GM12878 (cell line): Measurements from ENCODE around the gene WNT16. TPM values are rescaled to one million over a fixed set of nuclear protein-coding genes. Genes with fewer than 3 reads are reported as not detected.

ENCODE experiments used
- ATAC-seq: fragments of 200-7000 bp; cut with Tn5 transposase; 3 replicates; pipeline ENCODE4 v1.9.1; 2020; ENCODE audit warnings: mild to moderate bottlenecking, moderate library complexity
- BruUV-seq: library from RNA; stranded (reverse); fragments of 400-500 nt; replicated peaks from 2 replicates; lab custom pipeline; 2021; lab: Mats Ljungman, UMichigan
- CTCF ChIA-PET: fragments of 300-600 bp; sonication (Branson Sonifier 250); formaldehyde crosslinking; extraction: SDS; loops from one replicate; lab custom pipeline; 2021; ENCODE audit warnings: inconsistent platforms; lab: Yijun Ruan, JAX
- POLR2A ChIA-PET: fragments of 350-600 bp; formaldehyde crosslinking; extraction: SDS; loops from one replicate; lab custom pipeline; 2021; ENCODE audit warnings: inconsistent platforms; lab: Charles Lee
- RAD21 ChIA-PET: fragments of 300-600 bp; sonication (Branson Sonifier 250); formaldehyde crosslinking; loops from one replicate; lab custom pipeline; 2023; ENCODE audit warnings: antibody characterized with exemption; ENCODE audit not compliant: unreplicated experiment; lab: Charles Lee
- SMC1A ChIA-PET: fragments of 300-600 bp; sonication (Branson Sonifier 250); formaldehyde crosslinking; loops from one replicate; lab custom pipeline; 2023; ENCODE audit not compliant: unreplicated experiment, uncharacterized antibody; lab: Charles Lee
- DNase-seq: peaks from one replicate; pipeline ENCODE4 v3.0.0-alpha.2; 2011; ENCODE audit warnings: low read depth, low spot score
- FAIRE-seq: peaks from 3 replicates; lab custom pipeline; 2011; peaks lifted over from hg19 to GRCh38; lab: Jason Lieb, UNC
- H2AFZ ChIP-seq: 2 replicates; pipeline ENCODE4 v1.6.0; 2011; ENCODE audit warnings: low read depth, low read length, control low read depth; ENCODE audit not compliant: control insufficient read depth
- H3K27ac ChIP-seq: 2 replicates; pipeline ENCODE4 v1.5.1; 2011; ENCODE audit warnings: control low read depth; ENCODE audit not compliant: control insufficient read depth, insufficient read depth
- H3K27me3 ChIP-seq, 2 experiments: replicated peaks in 1 of 2; 2 replicates each; pipeline versions ENCODE4 v1.6.0 to v1.6.1; 2011; ENCODE audit warnings: low read length in 1 of 2; ENCODE audit not compliant: control insufficient read depth in 2 of 2, insufficient read depth in 2 of 2
- H3K36me3 ChIP-seq, 2 experiments: 2 replicates each; pipeline ENCODE4 v1.5.1; 2011; ENCODE audit warnings: low read length in 1 of 2; ENCODE audit not compliant: control insufficient read depth in 2 of 2, insufficient read depth in 2 of 2
- H3K4me1 ChIP-seq: 2 replicates; pipeline ENCODE4 v1.6.1; 2011; ENCODE audit warnings: mild to moderate bottlenecking, low read length, moderate library complexity, mixed read lengths; ENCODE audit not compliant: control insufficient read depth, insufficient read depth
- H3K4me2 ChIP-seq: 2 replicates; pipeline ENCODE4 v1.6.0; 2011; ENCODE audit warnings: control low read depth; ENCODE audit not compliant: control insufficient read depth, insufficient read depth
- H3K4me3 ChIP-seq: fragments of 200-600 bp; sonication (generic); 2 replicates; pipeline ENCODE4 v1.5.1; 2016
- H3K79me2 ChIP-seq: 2 replicates; pipeline ENCODE4 v1.6.0; 2011; ENCODE audit warnings: low read length; ENCODE audit not compliant: control insufficient read depth, insufficient read depth
- H3K9ac ChIP-seq: 2 replicates; pipeline ENCODE4 v1.8.0; 2011; ENCODE audit warnings: low read length, control low read depth, mixed read lengths; ENCODE audit not compliant: control insufficient read depth, insufficient read depth
- H3K9me3 ChIP-seq: replicated peaks from 3 replicates; pipeline ENCODE4 v1.5.1; 2011; ENCODE audit warnings: mild to moderate bottlenecking, low read length; ENCODE audit not compliant: control insufficient read depth, insufficient read depth
- H4K20me1 ChIP-seq: 2 replicates; pipeline ENCODE4 v1.6.0; 2011; ENCODE audit not compliant: control insufficient read depth, insufficient read depth
- ATF2 ChIP-seq: IDR thresholded peaks from 2 replicates; pipeline ENCODE4 v1.6.1; 2012; ENCODE audit warnings: low read length, inconsistent platforms
- BCL11A ChIP-seq: IDR thresholded peaks from 2 replicates; pipeline ENCODE4 v1.6.1; 2011; ENCODE audit warnings: low read depth, low read length
- CBX5 ChIP-seq: sonication (generic); IDR thresholded peaks from 2 replicates; pipeline ENCODE4 v1.6.1; 2016; ENCODE audit warnings: low read depth, moderate library complexity, mild to moderate bottlenecking, inconsistent platforms
- CEBPB ChIP-seq, 2 experiments: fragments of 150-350 bp in 1 of 2; IDR thresholded peaks; 2 replicates each; pipeline ENCODE4 v1.6.1; 2012 to 2014; ENCODE audit warnings: low read depth in 2 of 2, low read length in 2 of 2, borderline replicate concordance in 1 of 2, inconsistent platforms in 1 of 2
- FOXM1 ChIP-seq: IDR thresholded peaks from 2 replicates; pipeline ENCODE4 v1.6.1; 2012; ENCODE audit warnings: low read depth, mild to moderate bottlenecking, inconsistent platforms, low read length, moderate library complexity
- HDAC2 ChIP-seq: fragments of 200-600 bp; sonication (generic); IDR thresholded peaks from 2 replicates; pipeline ENCODE4 v1.6.1; 2017
- MEF2A ChIP-seq: IDR thresholded peaks from 2 replicates; pipeline ENCODE4 v1.6.1; 2011; ENCODE audit warnings: low read depth, mild to moderate bottlenecking, low read length, moderate library complexity; ENCODE audit not compliant: insufficient read depth
- MYC ChIP-seq: IDR thresholded peaks from 2 replicates; pipeline ENCODE4 v1.6.1; 2011; ENCODE audit warnings: mild to moderate bottlenecking, low read length, moderate library complexity, inconsistent platforms; ENCODE audit not compliant: insufficient read depth, insufficient replicate concordance, insufficient read length, severe bottlenecking
- NR2C1 ChIP-seq: fragments of 450-650 bp; IDR thresholded peaks from 2 replicates; pipeline ENCODE4 v1.6.1; 2017; ENCODE audit warnings: antibody characterized with exemption, mild to moderate bottlenecking, moderate library complexity
- RAD21 ChIP-seq: IDR thresholded peaks from 2 replicates; pipeline ENCODE4 v1.6.1; 2011; ENCODE audit warnings: mild to moderate bottlenecking, low read depth, low read length, moderate library complexity; ENCODE audit not compliant: insufficient read depth
- RUNX3 ChIP-seq: IDR thresholded peaks from 2 replicates; pipeline ENCODE4 v1.6.1; 2012; ENCODE audit warnings: low read length, inconsistent platforms
- TBL1XR1 ChIP-seq: IDR thresholded peaks from 2 replicates; pipeline ENCODE4 v1.6.1; 2012; ENCODE audit warnings: low read depth, low read length, improper control_type of control experiment
- ZBED1 ChIP-seq: IDR thresholded peaks from 2 replicates; pipeline ENCODE4 v1.6.1; 2016; ENCODE audit warnings: borderline replicate concordance
- WGBS: methylation state at CpG from one replicate; pipeline ENCODE4 v1.1.6; 2016; ENCODE audit warnings: low lambda C conversion rate; ENCODE audit not compliant: insufficient replicate concordance, insufficient coverage; ENCODE audit errors: missing lambda C conversion rate; 5-methylcytosine and 5-hydroxymethylcytosine counted together
- in situ Hi-C: fragments of 300-500 bp; cut with MboI; formaldehyde crosslinking; loops from 9 replicates; pipeline ENCODE4 v1.14.3; 2018; ENCODE audit warnings: mixed read lengths
- intact Hi-C: fragments of 100-400 bp; cut with micrococcal nuclease; formaldehyde crosslinking; loops from one replicate; pipeline ENCODE4 v1.14.2; 2022; ENCODE audit not compliant: unreplicated experiment
- polyA plus RNA-seq, 11 experiments: library from polyadenylated mRNA; depleted of rRNA in 4 of 11; unstranded in 6 of 11; stranded (reverse) in 5 of 11; fragments of >200 nt; fragmentation: Nextera tagmentation in 4 of 11; fragmentation: Illumina TruSeq in 1 of 11; extraction: Ambion mirVana in 4 of 11; extraction: Trizol in 1 of 11; gene quantifications; 1 replicate in 1 of 11; 2 replicates in 10 of 11; pipeline versions ENCODE4 v1.2.1 to v1.2.3, GENCODE V29; 2011 to 2016; ENCODE audit warnings: inconsistent platforms in 2 of 11, missing spikeins in 2 of 11, low read depth in 1 of 11
- total RNA-seq, 4 experiments: library from RNA; depleted of rRNA in 3 of 4; stranded (reverse); fragments of >200 nt in 3 of 4; fragmentation: Illumina TruSeq in 1 of 4; extraction: Trizol in 1 of 4; gene quantifications; 2 replicates each; pipeline versions ENCODE4 v1.2.1 to v1.2.3, GENCODE V29; 2013 to 2021
- TF ChIP-seq, protein P1 (sequence below): IDR thresholded peaks from 2 replicates; pipeline ENCODE4 v1.6.1; 2012; ENCODE audit warnings: improper control_type of control experiment, low read depth, low read length; ENCODE audit not compliant: insufficient replicate concordance
- TF ChIP-seq, protein P2 (sequence below): fragments of 450-650 bp; IDR thresholded peaks from 2 replicates; pipeline ENCODE4 v1.6.1; 2016; ENCODE audit warnings: mild to moderate bottlenecking

The WNT16 gene
- total and polyA plus RNA-seq, 10 of the 15 experiments (the other 5 are each of a cell fraction or from before 2014, with no cell fraction given), result 0.05 to 0.11 (median 0.06) TPM; not detected in 5

- Histone ChIP-seq H3K79me2 (peaks cover 2% of the 10 kb centered on the region), H3K4me1 (peaks cover 32% of the 10 kb centered on the region), H3K27me3 (no peaks in the 10 kb centered on the region), H3K4me3 (no peak overlapping the region), H2AFZ (no peak overlapping the region), H3K9ac (no peak overlapping the region; the same call in 1 of the 2 replicates), H3K27ac (peak overlapping the region; percentile 58), H3K36me3 (peaks cover 1 to 12% of the 10 kb centered on the region in 2 experiments), H4K20me1 (no peaks in the 10 kb centered on the region), H3K4me2 (peak overlapping the region; percentile 78), H3K9me3 (peaks cover under 1% of the 10 kb centered on the region; the same call in 1 of the 3 replicates)
- BruUV-seq, result no TSS peak
- peak; percentile 73 for DNase-seq
- 2% methylated on average over 2 of the region's 2 CpGs for WGBS
- ChIA-PET RAD21 (interaction anchor here (0.6 to 11.8 kb wide), 15 partner anchors 8 to 422 kb away, joined by 3 to 272 read pairs (median 6); partner anchors contain the start of genes FAM3C and ING3), SMC1A (interaction anchor here (0.6 to 9.4 kb wide), 13 partner anchors 9 to 1225 kb away, joined by 3 to 281 read pairs (median 6); partner anchors contain the start of gene FAM3C), POLR2A (interaction anchor here (1.4 to 5.8 kb wide), 5 partner anchors 11 to 158 kb away, joined by 3 to 81 read pairs (median 14); partner anchors contain the start of gene FAM3C), CTCF (interaction anchor here (1.0 to 8.9 kb wide), 8 partner anchors 10 to 176 kb away, joined by 3 to 181 read pairs (median 18); partner anchors contain the start of gene FAM3C)
- intact Hi-C loops, result loop anchor here (1.0 to 2.0 kb wide), 3 partner anchors 22 to 158 kb away; no protein-coding TSS in a partner anchor
- ATAC-seq, result peak; percentile 88
- FAIRE-seq, result peak; percentile 56
- in situ Hi-C loops, result no loop called here
- TF ChIP-seq MYC (no peak), ATF2 (peak; percentile 96), RUNX3 (peak; percentile 94), TBL1XR1 (peak; percentile 88), HDAC2 (no peak), NR2C1 (no peak), ZBED1 (peak; percentile 74; the same call in 1 of the 2 replicates), RAD21 (0 out of 2 replicates have a peak, but pooled peaks have one; percentile 6), BCL11A (peak; percentile 87), CEBPB (IDR thresholded peaks at IDR 0.05; ENCODE audit: borderline replicate concordance in 1 of 2, low read depth in 2 of 2, low read length in 2 of 2) (peak in 1 of 2 experiments; percentile 89; a peak in 1 of 4 replicates), FOXM1 (peak; percentile 94), CBX5 (0 out of 2 replicates have a peak, but pooled peaks have one; percentile 53), MEF2A (peak; percentile 100)
- TF ChIP-seq, protein P1, sequence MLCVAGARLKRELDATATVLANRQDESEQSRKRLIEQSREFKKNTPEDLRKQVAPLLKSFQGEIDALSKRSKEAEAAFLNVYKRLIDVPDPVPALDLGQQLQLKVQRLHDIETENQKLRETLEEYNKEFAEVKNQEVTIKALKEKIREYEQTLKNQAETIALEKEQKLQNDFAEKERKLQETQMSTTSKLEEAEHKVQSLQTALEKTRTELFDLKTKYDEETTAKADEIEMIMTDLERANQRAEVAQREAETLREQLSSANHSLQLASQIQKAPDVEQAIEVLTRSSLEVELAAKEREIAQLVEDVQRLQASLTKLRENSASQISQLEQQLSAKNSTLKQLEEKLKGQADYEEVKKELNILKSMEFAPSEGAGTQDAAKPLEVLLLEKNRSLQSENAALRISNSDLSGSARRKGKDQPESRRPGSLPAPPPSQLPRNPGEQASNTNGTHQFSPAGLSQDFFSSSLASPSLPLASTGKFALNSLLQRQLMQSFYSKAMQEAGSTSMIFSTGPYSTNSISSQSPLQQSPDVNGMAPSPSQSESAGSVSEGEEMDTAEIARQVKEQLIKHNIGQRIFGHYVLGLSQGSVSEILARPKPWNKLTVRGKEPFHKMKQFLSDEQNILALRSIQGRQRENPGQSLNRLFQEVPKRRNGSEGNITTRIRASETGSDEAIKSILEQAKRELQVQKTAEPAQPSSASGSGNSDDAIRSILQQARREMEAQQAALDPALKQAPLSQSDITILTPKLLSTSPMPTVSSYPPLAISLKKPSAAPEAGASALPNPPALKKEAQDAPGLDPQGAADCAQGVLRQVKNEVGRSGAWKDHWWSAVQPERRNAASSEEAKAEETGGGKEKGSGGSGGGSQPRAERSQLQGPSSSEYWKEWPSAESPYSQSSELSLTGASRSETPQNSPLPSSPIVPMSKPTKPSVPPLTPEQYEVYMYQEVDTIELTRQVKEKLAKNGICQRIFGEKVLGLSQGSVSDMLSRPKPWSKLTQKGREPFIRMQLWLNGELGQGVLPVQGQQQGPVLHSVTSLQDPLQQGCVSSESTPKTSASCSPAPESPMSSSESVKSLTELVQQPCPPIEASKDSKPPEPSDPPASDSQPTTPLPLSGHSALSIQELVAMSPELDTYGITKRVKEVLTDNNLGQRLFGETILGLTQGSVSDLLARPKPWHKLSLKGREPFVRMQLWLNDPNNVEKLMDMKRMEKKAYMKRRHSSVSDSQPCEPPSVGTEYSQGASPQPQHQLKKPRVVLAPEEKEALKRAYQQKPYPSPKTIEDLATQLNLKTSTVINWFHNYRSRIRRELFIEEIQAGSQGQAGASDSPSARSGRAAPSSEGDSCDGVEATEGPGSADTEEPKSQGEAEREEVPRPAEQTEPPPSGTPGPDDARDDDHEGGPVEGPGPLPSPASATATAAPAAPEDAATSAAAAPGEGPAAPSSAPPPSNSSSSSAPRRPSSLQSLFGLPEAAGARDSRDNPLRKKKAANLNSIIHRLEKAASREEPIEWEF, result peak; percentile 56
- TF ChIP-seq, protein P2, sequence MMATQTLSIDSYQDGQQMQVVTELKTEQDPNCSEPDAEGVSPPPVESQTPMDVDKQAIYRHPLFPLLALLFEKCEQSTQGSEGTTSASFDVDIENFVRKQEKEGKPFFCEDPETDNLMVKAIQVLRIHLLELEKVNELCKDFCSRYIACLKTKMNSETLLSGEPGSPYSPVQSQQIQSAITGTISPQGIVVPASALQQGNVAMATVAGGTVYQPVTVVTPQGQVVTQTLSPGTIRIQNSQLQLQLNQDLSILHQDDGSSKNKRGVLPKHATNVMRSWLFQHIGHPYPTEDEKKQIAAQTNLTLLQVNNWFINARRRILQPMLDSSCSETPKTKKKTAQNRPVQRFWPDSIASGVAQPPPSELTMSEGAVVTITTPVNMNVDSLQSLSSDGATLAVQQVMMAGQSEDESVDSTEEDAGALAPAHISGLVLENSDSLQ, result peak; percentile 26; the same call in 1 of the 2 replicates
These were observed 43.7 kb downstream of the WNT16 start for GRCh38 chr7:121372376-121373010.
